Astrocyte (in vitro differentiated cells and primary cell): Measurements from ENCODE around the gene SELENBP1. TPM values are rescaled to one million over a fixed set of nuclear protein-coding genes. Genes with fewer than 3 reads are reported as not detected.
A peak's percentile ranks its signal among the peaks of the same experiment; 100 is the strongest.

Source experiments
- DNase-seq: peaks from one replicate; pipeline ENCODE4 v3.0.0-alpha.2; 2010; ENCODE audit warnings: low read depth
- FAIRE-seq: peaks from 2 replicates; lab custom pipeline; 2011; peaks lifted over from hg19 to GRCh38; lab: Jason Lieb, UNC
- H2AFZ ChIP-seq: 2 replicates; pipeline ENCODE4 v1.6.0; 2012; ENCODE audit warnings: low read depth, low read length, inconsistent platforms
- H3K27ac ChIP-seq: 2 replicates; pipeline ENCODE4 v1.5.1; 2011; ENCODE audit warnings: low read depth, low read length, inconsistent platforms
- H3K27me3 ChIP-seq: 2 replicates; pipeline ENCODE4 v1.6.0; 2011; ENCODE audit warnings: low read length, inconsistent platforms; ENCODE audit not compliant: insufficient read depth
- H3K36me3 ChIP-seq: 2 replicates; pipeline ENCODE4 v1.5.1; 2011; ENCODE audit warnings: low read length, inconsistent platforms; ENCODE audit not compliant: insufficient read depth
- H3K4me1 ChIP-seq: 2 replicates; pipeline ENCODE4 v1.5.1; 2011; ENCODE audit warnings: low read length, inconsistent platforms; ENCODE audit not compliant: insufficient read depth
- H3K4me2 ChIP-seq: 2 replicates; pipeline ENCODE4 v1.6.0; 2012; ENCODE audit warnings: low read length, inconsistent platforms
- H3K4me3 ChIP-seq: 2 replicates; pipeline ENCODE4 v1.5.1; 2011; ENCODE audit warnings: low read depth, mild to moderate bottlenecking, low read length, inconsistent platforms; ENCODE audit not compliant: insufficient read depth
- H3K79me2 ChIP-seq: 2 replicates; pipeline ENCODE4 v1.6.0; 2012; ENCODE audit warnings: mild to moderate bottlenecking, low read length, inconsistent platforms; ENCODE audit not compliant: insufficient read depth
- H3K9ac ChIP-seq: 2 replicates; pipeline ENCODE4 v1.6.0; 2012; ENCODE audit warnings: mild to moderate bottlenecking, low read length, inconsistent platforms
- H3K9me3 ChIP-seq: 2 replicates; pipeline ENCODE4 v1.5.1; 2012; ENCODE audit warnings: low read depth, mild to moderate bottlenecking, low read length, inconsistent platforms; ENCODE audit not compliant: insufficient read depth
- H4K20me1 ChIP-seq: 2 replicates; pipeline ENCODE4 v1.6.0; 2012; ENCODE audit warnings: low read length, inconsistent platforms; ENCODE audit not compliant: insufficient read depth
- H3K27ac Mint-ChIP-seq: one replicate; pipeline ENCODE4 v1.8.0; 2021; ENCODE audit warnings: mild to moderate bottlenecking, mixed read lengths; ENCODE audit not compliant: unreplicated experiment
- H3K27me3 Mint-ChIP-seq: one replicate; pipeline ENCODE4 v1.8.0; 2021; ENCODE audit warnings: low read depth, mixed read lengths; ENCODE audit not compliant: unreplicated experiment
- H3K36me3 Mint-ChIP-seq: one replicate; pipeline ENCODE4 v1.8.0; 2021; ENCODE audit warnings: low read depth, mixed read lengths; ENCODE audit not compliant: unreplicated experiment
- H3K4me1 Mint-ChIP-seq: one replicate; pipeline ENCODE4 v1.8.0; 2021; ENCODE audit warnings: low read depth, mixed read lengths; ENCODE audit not compliant: unreplicated experiment
- H3K4me3 Mint-ChIP-seq: one replicate; pipeline ENCODE4 v1.8.0; 2021; ENCODE audit warnings: mild to moderate bottlenecking, moderate library complexity, mixed read lengths; ENCODE audit not compliant: unreplicated experiment
- H3K9me3 Mint-ChIP-seq: one replicate; pipeline ENCODE4 v1.8.0; 2021; ENCODE audit warnings: mild to moderate bottlenecking, mixed read lengths; ENCODE audit not compliant: unreplicated experiment
- EZH2 ChIP-seq: IDR thresholded peaks from 2 replicates; pipeline ENCODE4 v1.6.1; 2012; ENCODE audit warnings: mild to moderate bottlenecking, low read length, inconsistent platforms; ENCODE audit not compliant: insufficient read depth
- total RNA-seq: library from RNA; stranded (reverse); gene quantifications from 2 replicates; pipeline ENCODE4 v1.2.1, GENCODE V29; 2021
- TF ChIP-seq, protein P1 (sequence below): IDR thresholded peaks from 2 replicates; pipeline ENCODE4 v1.5.1; 2011; ENCODE audit warnings: low read depth, mild to moderate bottlenecking, inconsistent platforms, low read length, moderate library complexity; ENCODE audit not compliant: insufficient read depth

Gene SELENBP1
- total RNA-seq, 1 donor from 2014 or later, result 7.3 TPM

DNA sequence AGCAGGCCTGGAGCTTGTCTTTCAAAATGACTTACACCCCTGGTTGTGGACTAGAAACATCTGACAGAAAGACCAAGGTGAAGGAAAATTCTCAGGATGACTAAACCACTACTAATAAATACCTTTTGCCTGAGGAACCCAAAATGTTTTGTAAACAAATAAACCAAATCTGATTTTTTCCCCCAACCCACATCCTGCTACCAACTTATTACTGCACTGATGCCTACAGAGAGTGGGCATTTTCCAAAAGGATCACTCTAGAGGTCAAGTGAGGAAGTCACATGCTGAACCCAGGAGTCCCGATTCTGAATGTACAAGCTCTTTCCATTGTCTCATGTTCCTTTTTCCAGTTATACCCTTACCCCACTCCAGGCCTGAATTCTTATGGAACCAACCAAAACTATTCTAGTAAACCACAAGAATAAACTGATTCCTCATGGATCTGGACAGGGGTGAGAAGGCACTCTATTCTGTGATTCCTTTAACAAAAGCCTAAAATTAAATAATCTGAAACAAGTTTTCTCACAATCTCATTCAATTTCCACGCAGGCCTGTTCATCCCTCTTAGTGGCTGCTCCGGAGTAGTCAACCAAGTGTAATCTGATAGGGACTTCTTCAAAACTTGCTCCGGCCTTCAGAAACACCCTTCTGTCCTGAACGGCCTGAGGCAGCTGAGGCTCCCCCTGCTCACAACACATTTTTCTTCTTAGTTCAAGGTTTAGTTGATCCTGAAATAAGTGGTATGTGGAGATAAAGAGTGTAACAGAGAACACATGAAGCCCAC lies 46.7 kb downstream of the SELENBP1 start:
- peaks cover 11% of the 10 kb centered on the region for H3K36me3 Mint-ChIP-seq
- Histone ChIP-seq H4K20me1 (peaks cover 43% of the 10 kb centered on the region), H2AFZ (no peak overlapping the region), H3K79me2 (peaks cover 62% of the 10 kb centered on the region), H3K27ac (peak overlapping the region; percentile 93), H3K36me3 (peaks cover 22% of the 10 kb centered on the region), H3K4me3 (peak overlapping the region; percentile 92), H3K4me2 (peak overlapping the region; percentile 99), H3K9ac (peak overlapping the region; percentile 93), H3K4me1 (peaks cover 29% of the 10 kb centered on the region), H3K27me3 (no peaks in the 10 kb centered on the region), H3K9me3 (no peaks in the 10 kb centered on the region)
- H3K27me3 Mint-ChIP-seq, result no peaks in the 10 kb centered on the region
- DNase-seq (peak; percentile 31), FAIRE-seq (no peak)
- peaks cover 12% of the 10 kb centered on the region for H3K4me1 Mint-ChIP-seq
- peak overlapping the region; percentile 90 for H3K4me3 Mint-ChIP-seq
- TF ChIP-seq, protein P1, sequence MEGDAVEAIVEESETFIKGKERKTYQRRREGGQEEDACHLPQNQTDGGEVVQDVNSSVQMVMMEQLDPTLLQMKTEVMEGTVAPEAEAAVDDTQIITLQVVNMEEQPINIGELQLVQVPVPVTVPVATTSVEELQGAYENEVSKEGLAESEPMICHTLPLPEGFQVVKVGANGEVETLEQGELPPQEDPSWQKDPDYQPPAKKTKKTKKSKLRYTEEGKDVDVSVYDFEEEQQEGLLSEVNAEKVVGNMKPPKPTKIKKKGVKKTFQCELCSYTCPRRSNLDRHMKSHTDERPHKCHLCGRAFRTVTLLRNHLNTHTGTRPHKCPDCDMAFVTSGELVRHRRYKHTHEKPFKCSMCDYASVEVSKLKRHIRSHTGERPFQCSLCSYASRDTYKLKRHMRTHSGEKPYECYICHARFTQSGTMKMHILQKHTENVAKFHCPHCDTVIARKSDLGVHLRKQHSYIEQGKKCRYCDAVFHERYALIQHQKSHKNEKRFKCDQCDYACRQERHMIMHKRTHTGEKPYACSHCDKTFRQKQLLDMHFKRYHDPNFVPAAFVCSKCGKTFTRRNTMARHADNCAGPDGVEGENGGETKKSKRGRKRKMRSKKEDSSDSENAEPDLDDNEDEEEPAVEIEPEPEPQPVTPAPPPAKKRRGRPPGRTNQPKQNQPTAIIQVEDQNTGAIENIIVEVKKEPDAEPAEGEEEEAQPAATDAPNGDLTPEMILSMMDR, result no peak
- TF ChIP-seq EZH2, result no peak
- H3K27ac Mint-ChIP-seq, result peak overlapping the region; percentile 88
- H3K9me3 Mint-ChIP-seq, result no peaks in the 10 kb centered on the region

DNA sequence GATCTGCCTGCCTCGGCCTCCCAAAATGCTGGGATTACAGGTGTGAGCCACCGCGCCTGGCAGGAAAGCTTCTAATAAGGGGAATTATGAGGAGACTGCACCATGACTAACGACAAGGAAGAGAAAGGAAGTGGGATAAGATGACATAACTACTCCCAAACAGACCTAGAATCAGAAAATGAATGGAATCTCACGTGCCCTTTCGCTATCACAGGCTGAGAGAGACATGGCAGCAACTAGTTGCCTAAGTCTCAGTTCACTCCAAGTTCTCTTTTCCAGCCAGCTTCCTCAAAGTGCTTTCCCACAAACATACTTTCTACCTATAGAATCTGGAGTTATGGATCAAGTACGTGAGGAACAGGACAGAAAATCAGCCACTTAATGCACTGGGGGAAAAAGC lies 47.3 kb downstream of the SELENBP1 start:
- Mint-ChIP-seq H3K27ac (peak overlapping the region; percentile 88), H3K9me3 (no peaks in the 10 kb centered on the region), H3K4me3 (peak overlapping the region; percentile 90), H3K36me3 (peaks cover 14% of the 10 kb centered on the region), H3K4me1 (peaks cover 12% of the 10 kb centered on the region), H3K27me3 (no peaks in the 10 kb centered on the region)
- H4K20me1 ChIP-seq, result peaks cover 49% of the 10 kb centered on the region
- H3K9ac ChIP-seq, result peak overlapping the region; percentile 93
- TF ChIP-seq, protein P1, result no peak
- no peak for TF ChIP-seq EZH2
- no peaks in the 10 kb centered on the region for H3K9me3 ChIP-seq
- DNase-seq (peak; percentile 42), FAIRE-seq (no peak)
- H3K27me3 ChIP-seq, result no peaks in the 10 kb centered on the region
- H3K4me3 ChIP-seq, result peak overlapping the region; percentile 92
- H3K79me2 ChIP-seq, result peaks cover 68% of the 10 kb centered on the region
- peak overlapping the region; percentile 93 for H3K27ac ChIP-seq
- H3K4me2 ChIP-seq, result peak overlapping the region; percentile 99
- H2AFZ ChIP-seq, result no peak overlapping the region
- peaks cover 24% of the 10 kb centered on the region for H3K36me3 ChIP-seq
- H3K4me1 ChIP-seq, result peaks cover 29% of the 10 kb centered on the region

DNA sequence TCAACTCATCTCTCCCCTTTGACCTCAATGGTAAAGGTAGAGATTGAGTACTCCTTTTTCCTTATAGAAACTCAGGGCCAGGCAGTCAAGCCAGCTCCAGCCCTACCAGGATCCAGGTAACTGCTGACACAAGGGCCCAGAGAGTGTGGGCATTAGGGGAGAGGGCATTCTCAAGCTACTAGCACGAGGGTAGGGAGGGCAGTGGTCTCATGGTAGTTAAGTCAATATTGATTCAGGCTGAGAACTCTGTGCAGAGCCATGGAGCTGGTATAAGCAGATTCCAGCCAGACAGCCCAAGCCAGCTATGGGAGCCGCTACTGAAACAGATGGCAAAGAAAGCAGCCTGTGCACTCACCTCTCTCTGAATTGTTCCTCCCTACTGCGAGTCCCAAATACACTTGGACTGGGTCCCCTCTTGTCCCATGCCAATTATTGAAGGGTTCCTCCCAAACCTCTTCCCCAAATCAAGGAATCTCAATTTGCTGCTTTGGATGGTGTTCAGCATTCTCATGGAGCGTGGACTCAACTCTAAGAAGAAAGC lies 48.0 kb downstream of the SELENBP1 start:
- Mint-ChIP-seq H3K27ac (no peak overlapping the region), H3K27me3 (no peaks in the 10 kb centered on the region), H3K9me3 (no peaks in the 10 kb centered on the region), H3K4me3 (no peak overlapping the region), H3K4me1 (peaks cover 12% of the 10 kb centered on the region), H3K36me3 (peaks cover 14% of the 10 kb centered on the region)
- TF ChIP-seq, protein P1, result no peak
- TF ChIP-seq EZH2, result no peak
- no peak for FAIRE-seq
- peak overlapping the region; percentile 27 for H3K27ac ChIP-seq
- no peak for DNase-seq
- peaks cover 29% of the 10 kb centered on the region for H3K4me1 ChIP-seq
- H3K9ac ChIP-seq, result no peak overlapping the region
- no peaks in the 10 kb centered on the region for H3K9me3 ChIP-seq
- H3K4me2 ChIP-seq, result peak overlapping the region; percentile 99
- H4K20me1 ChIP-seq, result peaks cover 54% of the 10 kb centered on the region
- no peaks in the 10 kb centered on the region for H3K27me3 ChIP-seq
- H3K4me3 ChIP-seq, result no peak overlapping the region
- no peak overlapping the region for H2AFZ ChIP-seq
- peaks cover 73% of the 10 kb centered on the region for H3K79me2 ChIP-seq
- H3K36me3 ChIP-seq, result peaks cover 25% of the 10 kb centered on the region
